ENCODE measurements around the gene NFS1.

GRCh38 chr20:35644806-35645205, 54.3 kb downstream of the NFS1 start:
- no peak for TF ChIP-seq CTCF (IDR thresholded peaks at IDR 0.05)
- TF ChIP-seq POLR2AphosphoS5 (IDR thresholded peaks at IDR 0.05), result no peak
- no peak for TF ChIP-seq POLR2A (IDR thresholded peaks at IDR 0.05)

All from prostate gland (tissue), 2 donors.